K562 treated with DMSO at 1 percent for 12 hours (cell line): ENCODE measurements around the gene PCGF5. TPM values are rescaled to one million over a fixed set of nuclear protein-coding genes. Genes with fewer than 3 reads are reported as not detected.

Experiments used
- total RNA-seq: library from RNA; unstranded; fragments of 300-600 nt; gene quantifications from 2 replicates; pipeline ENCODE4 v1.2.3, GENCODE V29; 2022; ENCODE audit not compliant: insufficient read depth

Gene PCGF5
- total RNA-seq, result 14.2 and 22.5 TPM in 2 replicates

DNA sequence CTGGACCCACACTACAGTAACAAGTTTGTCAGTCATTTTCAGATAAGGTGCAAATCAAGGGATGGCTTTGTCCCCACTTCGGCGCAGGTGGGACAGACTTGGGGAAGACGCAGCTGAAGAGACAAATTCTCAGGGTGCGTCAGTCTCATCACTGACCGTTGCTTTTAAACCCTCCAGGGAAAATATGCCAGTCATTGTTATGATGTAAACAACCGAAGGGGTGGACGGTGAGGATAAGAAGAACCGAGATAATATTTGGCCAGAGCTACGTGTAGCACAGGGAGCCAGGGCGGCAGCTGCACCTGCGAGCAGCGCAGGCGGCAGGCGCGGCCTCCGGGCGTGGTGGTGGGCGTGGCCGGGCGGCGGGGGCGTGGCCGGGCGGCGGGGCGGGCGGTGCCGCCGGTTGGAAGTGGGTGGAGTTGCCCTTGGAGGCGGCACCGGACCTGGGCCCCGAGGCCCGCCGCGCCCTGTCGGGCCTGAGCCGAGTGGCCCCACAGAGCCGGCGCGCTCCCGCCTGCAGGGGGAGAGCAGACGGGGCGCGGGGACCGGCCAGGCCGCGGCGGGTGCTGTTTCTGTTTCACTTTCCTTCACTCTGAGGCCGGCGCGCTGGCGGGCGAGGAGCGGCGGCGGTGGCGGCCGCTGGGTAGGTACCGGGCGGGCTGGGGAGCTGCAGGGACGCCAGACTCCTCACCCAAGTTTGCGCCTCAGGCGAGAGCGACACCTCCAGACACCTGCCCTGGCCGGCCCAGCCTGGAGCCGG, at the start of gene PCGF5:
Gene PCGF5, plus strand, starts transcription at position 470 of the 760 bp plus-strand sequence. CDS start 2,209 bp downstream, outside the sequence.

Other genes starting within 250 kb of the PCGF5 start
- gene HECTD2, start 189.7 kb downstream of the PCGF5 start, total RNA-seq, result 0.47 and 3.5 TPM in 2 replicates